Measurements from ENCODE around the gene SLC29A4.

GRCh38 chr7:5282543-5283316 lies at the start of gene SLC29A4:
- TF ChIP-seq CTCF (IDR thresholded peaks at IDR 0.05), result no peak
- TF ChIP-seq USF1 (IDR thresholded peaks at IDR 0.05; ENCODE audit: borderline replicate concordance, low read depth), result no peak
- no peak for TF ChIP-seq RXRA (IDR thresholded peaks at IDR 0.05; ENCODE audit: borderline replicate concordance, low read depth)
- TF ChIP-seq POLR2AphosphoS5 (IDR thresholded peaks at IDR 0.05; ENCODE audit: low read depth, low read length), result no peak
- TF ChIP-seq ELF1 (IDR thresholded peaks at IDR 0.05), result no peak
- no peak for TF ChIP-seq MAX (IDR thresholded peaks at IDR 0.05; ENCODE audit: low read depth)
- no peak for TF ChIP-seq EZH2phosphoT487 (IDR thresholded peaks at IDR 0.05; ENCODE audit: borderline replicate concordance, low read depth)
- TF ChIP-seq GABPA (IDR thresholded peaks at IDR 0.05; ENCODE audit: low read depth), result no peak
- TF ChIP-seq EP300 (IDR thresholded peaks at IDR 0.05; ENCODE audit: borderline replicate concordance in 1 of 2, low read depth in 1 of 2, low read length in 1 of 2), result no peak
- TF ChIP-seq JUND (IDR thresholded peaks at IDR 0.05), result no peak
- no peak for TF ChIP-seq TAF1 (IDR thresholded peaks at IDR 0.05; ENCODE audit: borderline replicate concordance, low read depth, low read length)
